Activated CD8-positive, alpha-beta memory T cell treated with anti-CD3 and anti-CD28 coated beads for 36 hours (primary cell): ENCODE data around the gene IGHMBP2. TPM values are rescaled to one million over a fixed set of nuclear protein-coding genes. Genes with fewer than 3 reads are reported as not detected.

ENCODE experiments used
- CTCF ChIA-PET: fragments of 350-600 bp; sonication (Branson Sonifier 250); formaldehyde crosslinking; loops from one replicate; lab custom pipeline; 2021; ENCODE audit warnings: antibody characterized with exemption; lab: Charles Lee
- POLR2A ChIA-PET: fragments of 350-600 bp; sonication (Branson Sonifier 250); formaldehyde crosslinking; loops from one replicate; lab custom pipeline; 2021; ENCODE audit warnings: antibody characterized with exemption; lab: Charles Lee
- total RNA-seq, 2 experiments: library from RNA; stranded (reverse); gene quantifications; one replicate each; pipeline ENCODE4 v1.2.3, GENCODE V29; 2021

IGHMBP2 gene
- total RNA-seq, 2 experiments from 2014 or later: 26.3 to 34.5 TPM

DNA sequence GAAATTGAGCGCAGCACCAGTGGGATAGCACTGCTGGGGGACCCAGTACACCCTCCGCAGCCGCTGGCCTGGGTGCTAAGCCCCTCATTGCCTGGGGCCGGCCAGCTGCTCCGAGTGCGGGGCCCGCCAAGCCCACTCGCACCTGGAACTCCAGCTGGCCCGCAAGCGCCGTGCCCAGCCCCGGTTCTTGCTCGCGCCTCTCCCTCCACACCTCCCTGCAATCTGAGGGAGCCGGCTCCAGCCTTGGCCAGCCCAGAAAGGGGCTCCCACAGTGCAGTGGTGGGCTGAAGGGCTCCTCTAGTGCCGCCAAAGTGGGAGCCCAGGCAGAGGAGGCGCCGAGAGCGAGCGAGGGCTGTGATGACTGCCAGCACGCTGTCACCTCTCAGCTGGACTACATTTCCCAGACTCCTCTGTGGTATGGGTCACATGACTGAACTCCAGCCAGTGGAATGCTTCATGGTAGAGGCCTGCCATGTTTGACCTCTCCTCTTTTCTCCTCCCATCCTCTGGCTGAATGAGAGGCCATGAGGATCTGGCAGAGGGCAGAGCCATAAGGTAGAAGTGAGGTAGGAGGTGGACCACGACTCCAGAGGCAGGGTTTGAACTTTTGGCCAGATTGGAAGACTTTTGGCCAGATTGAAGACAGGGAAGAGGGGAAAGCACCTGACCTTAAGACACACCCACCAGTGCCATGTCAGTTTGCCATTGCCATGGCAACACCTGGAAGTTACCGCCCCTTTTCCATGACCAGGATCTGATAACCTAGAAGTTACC lies 70.9 kb downstream of the IGHMBP2 start:
- ChIA-PET CTCF (no interaction called here), POLR2A (no interaction called here)

DNA sequence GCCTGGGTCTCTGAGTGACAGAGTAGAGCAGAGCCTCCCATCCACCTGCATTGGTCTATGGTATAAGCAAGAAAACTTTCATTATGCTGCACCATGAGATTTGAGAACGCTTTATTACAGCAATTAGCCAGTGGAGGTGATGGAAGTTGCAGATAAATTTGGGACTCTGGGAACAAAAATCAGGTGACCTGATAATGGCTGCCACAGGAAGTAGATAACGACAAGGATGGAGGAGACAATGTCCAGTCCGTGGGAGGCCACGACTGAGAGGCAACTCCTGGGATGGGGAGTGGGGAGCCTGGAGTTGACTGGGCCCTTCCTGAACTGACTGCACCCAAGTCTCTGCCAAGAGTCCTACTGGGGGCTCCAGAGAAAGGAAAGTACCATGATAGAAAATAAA lies 72.4 kb downstream of the IGHMBP2 start:
- CTCF ChIA-PET: no interaction called here

DNA sequence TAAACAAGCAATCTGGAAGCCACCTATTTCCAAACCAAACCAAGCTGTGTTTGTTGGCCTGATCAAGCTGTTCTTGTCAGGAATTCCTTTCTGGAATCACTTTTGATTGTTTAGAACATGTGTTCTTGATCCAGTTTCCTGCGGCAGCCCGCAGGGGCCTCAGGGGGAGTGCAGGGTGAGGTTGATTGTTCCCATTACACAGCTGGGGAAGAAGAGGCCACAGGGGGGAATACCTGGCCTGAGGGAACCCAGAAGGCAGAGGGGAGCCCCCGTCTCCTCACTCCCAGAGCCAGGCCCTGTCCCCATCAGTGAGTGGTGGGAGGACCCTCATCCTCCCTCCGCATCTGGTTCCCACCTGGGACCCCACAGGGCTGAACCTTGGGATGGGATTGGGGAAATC lies 72.9 kb downstream of the IGHMBP2 start:
- CTCF ChIA-PET: no interaction called here
- POLR2A ChIA-PET: no interaction called here

More for the DNA sequence above, 72.4 kb downstream of the IGHMBP2 start:
- POLR2A ChIA-PET: no interaction called here

DNA sequence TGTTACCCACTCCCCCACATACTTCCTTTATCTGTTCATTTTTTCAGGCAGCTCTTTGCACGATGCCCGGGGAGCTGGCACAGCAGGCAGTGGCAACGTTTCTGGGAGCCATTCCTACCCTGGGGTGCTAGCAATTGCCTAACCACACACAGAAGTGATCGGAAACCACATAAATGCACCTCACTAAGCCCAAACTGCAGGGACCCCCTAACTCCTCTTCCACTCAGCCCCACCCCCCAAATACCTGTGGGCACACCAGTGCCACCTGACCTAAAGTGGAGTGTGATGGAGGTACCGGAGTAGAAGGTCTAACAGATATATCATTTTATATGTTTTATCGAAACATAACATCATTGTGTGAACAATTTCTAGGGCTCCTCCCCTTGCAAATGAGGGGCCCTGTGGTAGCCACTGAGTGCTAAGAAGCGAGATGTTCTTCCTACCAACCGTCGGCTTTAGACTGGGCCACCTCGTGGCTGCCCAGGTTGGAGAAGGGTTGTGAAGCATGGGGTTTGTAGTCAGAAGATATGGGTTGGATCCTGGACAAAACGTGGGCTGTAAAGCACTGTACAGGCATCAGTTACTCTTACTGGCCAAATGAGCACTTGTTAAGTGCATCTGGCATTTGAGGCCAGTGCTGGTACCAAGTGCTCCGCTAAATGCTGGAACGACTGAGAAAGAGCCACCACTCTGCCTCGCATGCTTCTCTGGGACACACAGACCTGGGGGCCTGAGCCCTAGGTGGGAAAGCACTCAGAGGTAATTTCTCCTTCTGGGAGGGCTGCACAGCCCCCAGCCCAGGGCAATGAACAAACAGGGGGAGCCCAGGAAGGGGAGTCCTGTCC lies 74.3 kb downstream of the IGHMBP2 start:
- POLR2A ChIA-PET: no interaction called here
- CTCF ChIA-PET: no interaction called here

DNA sequence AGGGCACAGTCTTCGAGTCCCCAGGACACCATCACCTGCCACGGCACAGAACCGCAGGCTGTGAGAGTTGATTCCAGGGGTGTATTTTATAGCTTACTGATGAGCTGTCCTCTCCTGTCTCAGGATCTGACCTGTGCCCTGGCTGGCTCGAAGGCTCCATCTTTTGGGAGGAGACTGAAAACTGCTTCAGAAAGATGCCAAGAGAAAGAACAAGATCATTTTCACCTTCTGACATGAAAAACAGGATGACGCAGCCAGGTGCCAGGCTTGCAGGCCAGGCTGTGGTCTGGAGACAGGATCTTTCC lies 74.9 kb downstream of the IGHMBP2 start:
- ChIA-PET CTCF (no interaction called here), POLR2A (no interaction called here)

DNA sequence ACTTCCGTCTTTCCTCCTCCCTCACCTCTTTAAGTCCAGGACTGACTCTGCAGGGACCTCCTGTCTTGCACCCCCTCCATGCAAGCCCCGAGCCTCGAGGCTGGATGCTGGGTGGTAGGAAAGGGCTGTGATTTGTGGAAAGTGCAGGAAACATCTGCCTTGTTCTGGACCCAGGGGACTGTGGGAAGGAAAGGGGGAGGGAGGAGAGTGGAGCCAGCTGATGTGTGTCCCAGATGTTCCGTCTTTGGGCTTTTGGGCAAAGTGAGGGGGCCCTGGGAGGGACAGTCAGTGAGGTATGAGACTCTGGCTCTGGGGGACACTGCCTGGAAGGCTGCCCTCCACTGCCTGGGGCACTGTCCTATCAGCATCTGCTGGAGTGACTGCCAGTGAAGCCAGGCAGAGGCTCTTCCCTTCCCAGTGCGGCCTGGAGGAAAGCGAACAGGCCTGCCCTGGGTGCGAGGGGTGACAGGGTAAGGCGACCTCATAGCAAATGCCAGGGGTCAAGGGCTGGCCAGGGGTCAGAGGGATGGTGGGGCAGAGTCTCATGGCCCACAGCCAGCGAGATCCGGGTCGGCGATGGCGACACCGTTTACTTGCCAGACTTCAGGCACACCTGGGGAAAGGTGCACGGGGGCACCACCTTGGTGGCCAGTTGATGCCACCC lies 75.4 kb downstream of the IGHMBP2 start:
- ChIA-PET CTCF (no interaction called here), POLR2A (no interaction called here)

DNA sequence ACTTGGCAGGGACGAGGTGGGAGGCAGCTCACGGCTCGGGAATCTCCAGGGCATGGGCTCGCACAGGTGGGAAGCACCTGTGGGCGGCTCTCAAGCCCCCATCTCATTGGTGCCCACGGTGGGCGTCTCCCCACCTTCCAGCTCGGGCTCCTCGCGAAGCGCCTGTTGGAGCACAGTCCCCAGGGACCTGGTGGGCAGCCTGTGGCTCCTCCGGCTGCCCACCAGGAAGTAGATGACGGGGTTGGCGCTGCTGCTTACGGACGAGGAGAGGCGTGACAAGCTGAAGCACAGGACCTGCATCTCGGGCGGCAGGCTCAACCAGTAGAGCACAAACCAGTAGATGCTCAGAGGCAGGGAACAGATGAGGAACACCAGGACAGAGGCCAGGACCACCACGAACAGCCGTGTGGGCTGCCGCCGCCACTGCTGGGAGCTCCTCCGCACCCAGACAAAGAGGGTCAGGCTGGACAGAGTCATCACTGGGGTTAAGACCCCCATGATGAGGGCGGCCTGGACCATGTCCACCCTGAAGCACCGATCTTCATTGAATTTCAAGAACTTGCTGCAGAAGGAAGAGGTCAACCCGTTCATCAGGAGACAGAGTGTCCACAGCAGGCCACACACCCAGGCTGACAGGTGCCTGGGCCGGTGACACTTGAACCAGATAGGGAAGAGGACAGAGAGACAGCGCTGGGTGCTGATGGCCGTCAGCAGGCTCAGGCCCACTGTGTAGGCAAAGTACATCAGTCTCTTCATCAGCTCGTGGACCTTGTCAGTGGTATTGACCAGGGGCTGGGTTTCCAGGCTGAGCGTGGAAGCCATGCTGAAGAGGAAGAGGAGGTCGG lies 76.5 kb downstream of the IGHMBP2 start:
- ChIA-PET CTCF (no interaction called here), POLR2A (no interaction called here)

DNA sequence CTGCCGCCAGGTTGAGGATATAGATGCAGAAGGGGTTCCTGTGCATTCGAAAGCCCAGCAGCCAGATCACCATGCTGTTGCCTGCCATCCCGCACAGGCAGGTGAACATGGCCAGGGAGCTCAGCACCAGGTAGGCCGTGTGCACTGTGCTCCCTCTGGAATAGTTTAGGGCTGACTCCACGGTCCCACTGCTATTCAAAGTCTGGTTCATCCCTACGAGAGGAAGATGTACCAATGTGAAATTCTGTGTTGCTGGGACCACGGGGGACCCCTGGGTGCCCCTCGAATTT lies 77.0 kb downstream of the IGHMBP2 start, which contains the start of gene MRGPRD:
TSS of gene MRGPRD (minus strand) at position 211 of the 290 bp plus-strand sequence. CDS start at position 211, 0 bp downstream.
- POLR2A ChIA-PET: no interaction called here
- CTCF ChIA-PET: no interaction called here

DNA sequence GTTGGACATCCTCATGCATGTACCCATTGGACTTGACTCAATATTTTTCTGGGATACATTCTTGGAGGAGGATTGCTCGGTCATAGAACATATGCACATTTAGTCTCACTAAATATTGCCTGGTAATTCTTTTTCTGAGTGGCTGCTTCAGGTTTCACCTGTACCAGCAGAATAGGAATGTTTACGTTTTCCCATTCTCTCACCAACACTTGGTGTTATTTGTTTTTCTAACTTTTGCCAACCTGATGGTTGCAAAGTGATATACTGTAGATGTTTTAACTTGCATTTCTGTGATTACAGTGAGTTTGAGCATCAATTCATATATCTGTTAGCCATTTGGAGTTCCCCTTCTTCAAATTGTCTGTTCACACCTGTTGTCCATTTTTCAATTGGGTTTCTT lies 78.4 kb downstream of the IGHMBP2 start:
- POLR2A ChIA-PET: no interaction called here
- CTCF ChIA-PET: no interaction called here

DNA sequence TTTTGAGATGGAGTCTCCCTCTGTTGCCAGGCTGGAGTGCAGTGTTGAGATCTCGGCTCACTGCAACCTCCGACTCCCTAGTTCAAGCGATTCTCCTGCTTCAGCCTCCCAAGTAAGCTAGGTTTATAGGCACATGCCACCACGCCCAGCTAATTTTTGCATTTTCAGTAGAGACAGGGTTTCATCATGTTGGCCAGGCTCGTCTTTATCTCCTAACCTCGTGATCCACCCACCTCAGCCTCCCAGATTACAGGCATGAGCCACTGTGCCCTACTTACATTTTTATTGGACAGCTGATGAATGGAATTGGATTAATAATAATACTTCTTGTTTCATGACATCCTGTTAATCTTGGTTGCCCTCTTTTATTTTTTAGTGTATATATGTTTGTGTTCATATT lies 80.1 kb downstream of the IGHMBP2 start:
- ChIA-PET CTCF (no interaction called here), POLR2A (no interaction called here)

DNA sequence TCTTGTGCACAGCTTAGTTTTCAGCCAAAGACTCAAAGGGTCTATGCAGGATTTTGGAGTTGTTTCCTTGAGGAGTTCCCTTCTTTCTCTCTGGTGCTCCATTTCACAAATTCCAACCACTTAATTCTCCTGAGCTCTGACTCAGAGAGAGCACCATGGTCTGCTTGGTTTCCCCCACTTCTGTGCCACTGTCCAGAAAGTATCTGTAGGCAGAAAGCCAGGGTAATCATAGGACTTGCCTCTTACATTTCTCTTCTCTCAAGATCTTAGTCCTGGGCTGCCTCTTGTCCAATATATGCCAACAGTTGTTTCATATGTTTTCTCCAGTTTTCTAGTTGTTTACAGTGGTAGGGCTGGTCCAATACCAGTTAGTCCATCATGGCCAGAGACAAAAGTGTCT lies 83.5 kb downstream of the IGHMBP2 start:
- ChIA-PET CTCF (no interaction called here), POLR2A (interaction anchor here (0.7 kb wide), 1 partner anchor 1337 kb away, joined by 4 read pairs; no protein-coding TSS in a partner anchor)

DNA sequence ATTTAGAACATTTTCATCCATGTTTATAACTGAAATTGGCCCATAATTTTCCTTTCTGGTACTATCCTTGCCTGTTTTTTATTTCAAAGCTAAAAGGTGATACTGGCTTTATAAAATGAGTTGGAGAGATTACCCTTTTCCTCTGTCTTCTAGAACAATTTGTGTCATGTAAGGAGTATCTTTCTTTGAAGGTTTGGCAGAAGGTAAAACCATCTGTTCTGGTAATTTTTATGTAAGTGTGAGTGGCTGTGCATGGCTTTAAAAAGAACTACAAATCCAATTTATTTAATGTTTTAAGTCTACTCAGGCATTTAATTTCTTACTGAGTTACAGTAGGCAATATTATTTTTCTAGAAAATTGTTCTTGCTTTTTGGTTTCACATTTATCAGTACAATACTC lies 84.8 kb downstream of the IGHMBP2 start:
- ChIA-PET CTCF (no interaction called here), POLR2A (no interaction called here)

Other genes starting within 250 kb of the IGHMBP2 start
- gene GAL, start 219.3 kb upstream of the IGHMBP2 start, total RNA-seq: 1 to 10 TPM; 2.0 to 2.6 TPM
- gene TESMIN, start 152.4 kb upstream of the IGHMBP2 start, total RNA-seq: 1 to 10 TPM in 1 of 2 experiments, under 1 TPM in 1; 0.94 to 1.7 TPM
- 10 to 100 TPM; 21.3 to 24.6 TPM for gene CPT1A, start 62.0 kb upstream of the IGHMBP2 start, total RNA-seq
- 100 to 1,000 TPM; 106 to 121 TPM for gene MRPL21, start 59 bp upstream of the IGHMBP2 start, total RNA-seq
- gene MRGPRD, start 77.1 kb downstream of the IGHMBP2 start, total RNA-seq: not detected
- gene MRGPRF, start 109.4 kb downstream of the IGHMBP2 start, total RNA-seq: not detected
- gene TPCN2, start 145.0 kb downstream of the IGHMBP2 start, total RNA-seq: 10 to 100 TPM; 12.7 to 14.4 TPM